Tibial nerve (tissue), 4 donors: Measurements from ENCODE around the gene PIK3R1. TPM values are rescaled to one million over a fixed set of nuclear protein-coding genes. Genes with fewer than 3 reads are reported as not detected.

Experiments
- DNase-seq, 2 donors: peaks; one replicate each; pipeline ENCODE4 v3.0.0-alpha.2; 2019; ENCODE audit warnings: low spot score in 2 of 2
- H3K27ac ChIP-seq, 4 donors: fragments of 200-600 bp; sonication (generic) in 3 of 4; one replicate each; pipeline ENCODE4 v1.5.1; 2017 to 2019; ENCODE audit warnings: mild to moderate bottlenecking in 1 of 4
- H3K27me3 ChIP-seq, 2 donors: fragments of 200-600 bp; sonication (generic) in 1 of 2; one replicate each; pipeline versions ENCODE4 v1.5.1 to v1.6.0; 2017 to 2019
- H3K36me3 ChIP-seq, 3 donors: fragments of 200-600 bp; sonication (generic); one replicate each; pipeline ENCODE4 v1.5.1; 2018 to 2019
- H3K4me1 ChIP-seq, 4 donors: fragments of 200-600 bp; sonication (generic) in 3 of 4; one replicate each; pipeline ENCODE4 v1.5.1; 2017 to 2019
- H3K4me3 ChIP-seq, 4 donors: fragments of 200-600 bp; sonication (generic) in 3 of 4; one replicate each; pipeline ENCODE4 v1.5.1; 2017 to 2019; ENCODE audit warnings: mild to moderate bottlenecking in 1 of 4, moderate library complexity in 1 of 4
- H3K9me3 ChIP-seq, 4 donors: fragments of 200-600 bp; sonication (generic) in 3 of 4; one replicate each; pipeline ENCODE4 v1.5.1; 2017 to 2019
- EP300 ChIP-seq, 2 donors: sonication (generic); formaldehyde crosslinking; IDR thresholded peaks; one replicate each; pipeline ENCODE4 v1.6.1; 2017; ENCODE audit warnings: antibody characterized with exemption in 2 of 2, mild to moderate bottlenecking in 1 of 2
- POLR2A ChIP-seq, 2 donors: fragments of 450-650 bp; IDR thresholded peaks; one replicate each; pipeline ENCODE4 v1.6.1; 2017; ENCODE audit warnings: antibody characterized with exemption in 2 of 2, mild to moderate bottlenecking in 2 of 2, moderate library complexity in 2 of 2
- WGBS, 2 donors: methylation state at CpG; one replicate each; pipeline ENCODE4 v1.1.5; 2018; 5-methylcytosine and 5-hydroxymethylcytosine counted together
- total RNA-seq, 4 donors: library from RNA; depleted of rRNA; stranded (reverse); fragments of >200 nt; gene quantifications; one replicate each; pipeline ENCODE4 v1.1.0, GENCODE V29; 2016
- TF ChIP-seq, protein P1 (sequence below), 5 experiments: fragments of 200-600 bp in 3 of 5; fragments of 450-650 bp in 2 of 5; sonication (generic) in 3 of 5; IDR thresholded peaks; one replicate each; pipeline ENCODE4 v1.5.1; 2016 to 2019; ENCODE audit warnings: antibody characterized with exemption in 5 of 5, mild to moderate bottlenecking in 3 of 5, moderate library complexity in 2 of 5

The PIK3R1 gene
- total RNA-seq, 4 donors from 2014 or later: 166 to 621 (median 433) TPM

DNA sequence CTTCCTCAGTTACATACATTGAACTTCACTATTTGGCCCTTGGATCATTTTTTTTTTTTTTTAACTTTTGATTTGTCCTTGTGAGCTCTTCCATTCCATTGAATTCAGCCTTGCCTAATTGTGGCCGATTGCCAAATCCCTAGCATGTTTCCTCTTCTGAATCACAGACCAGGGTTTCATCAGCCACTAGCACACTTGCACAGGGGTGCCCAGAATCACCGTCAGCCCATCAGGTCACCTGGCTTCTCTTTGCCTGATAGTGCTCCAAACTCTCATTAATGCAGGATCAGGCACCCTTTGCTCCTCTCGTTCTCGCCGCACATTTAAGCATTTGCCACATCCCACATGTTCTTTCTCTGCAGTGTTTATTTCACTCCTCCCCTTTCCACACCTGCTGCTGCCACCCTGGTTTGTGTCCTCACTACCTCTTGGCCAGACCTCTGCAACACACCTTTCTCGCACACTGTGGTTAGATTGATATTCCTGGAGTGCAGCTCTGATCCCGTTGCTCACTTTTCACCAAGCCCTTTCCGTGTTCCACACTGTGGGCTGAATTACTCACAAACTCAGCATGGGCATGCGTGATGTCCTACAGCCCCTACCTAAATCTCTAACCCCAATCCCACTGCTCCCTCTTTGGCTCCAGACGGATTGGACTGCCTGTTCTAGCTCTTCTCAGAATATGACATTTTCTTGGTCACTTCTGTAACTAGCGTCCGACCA, 9.8 kb downstream of the PIK3R1 start:
- Histone ChIP-seq H3K4me1 (peaks cover 0 to 94% (median 59%) of the 10 kb centered on the region in 4 donors), H3K4me3 (peak overlapping the region in 2 of 4 donors; percentile 11 to 28), H3K27ac (peak overlapping the region in 3 of 4 donors; percentile 51 to 80 (median 74)), H3K9me3 (no peaks in the 10 kb centered on the region), H3K36me3 (peaks cover 5 to 46% (median 6%) of the 10 kb centered on the region in 3 donors), H3K27me3 (no peaks in the 10 kb centered on the region)
- peak; percentile 36 to 82 for DNase-seq
- TF ChIP-seq, protein P1, sequence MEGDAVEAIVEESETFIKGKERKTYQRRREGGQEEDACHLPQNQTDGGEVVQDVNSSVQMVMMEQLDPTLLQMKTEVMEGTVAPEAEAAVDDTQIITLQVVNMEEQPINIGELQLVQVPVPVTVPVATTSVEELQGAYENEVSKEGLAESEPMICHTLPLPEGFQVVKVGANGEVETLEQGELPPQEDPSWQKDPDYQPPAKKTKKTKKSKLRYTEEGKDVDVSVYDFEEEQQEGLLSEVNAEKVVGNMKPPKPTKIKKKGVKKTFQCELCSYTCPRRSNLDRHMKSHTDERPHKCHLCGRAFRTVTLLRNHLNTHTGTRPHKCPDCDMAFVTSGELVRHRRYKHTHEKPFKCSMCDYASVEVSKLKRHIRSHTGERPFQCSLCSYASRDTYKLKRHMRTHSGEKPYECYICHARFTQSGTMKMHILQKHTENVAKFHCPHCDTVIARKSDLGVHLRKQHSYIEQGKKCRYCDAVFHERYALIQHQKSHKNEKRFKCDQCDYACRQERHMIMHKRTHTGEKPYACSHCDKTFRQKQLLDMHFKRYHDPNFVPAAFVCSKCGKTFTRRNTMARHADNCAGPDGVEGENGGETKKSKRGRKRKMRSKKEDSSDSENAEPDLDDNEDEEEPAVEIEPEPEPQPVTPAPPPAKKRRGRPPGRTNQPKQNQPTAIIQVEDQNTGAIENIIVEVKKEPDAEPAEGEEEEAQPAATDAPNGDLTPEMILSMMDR (IDR thresholded peaks at IDR 0.05): no peak
- TF ChIP-seq EP300 (IDR thresholded peaks at IDR 0.05): peak in 1 of 2 donors; percentile 22
- WGBS, 2 donors: 67 to 68% methylated on average over 12 of the region's 12 CpGs

DNA sequence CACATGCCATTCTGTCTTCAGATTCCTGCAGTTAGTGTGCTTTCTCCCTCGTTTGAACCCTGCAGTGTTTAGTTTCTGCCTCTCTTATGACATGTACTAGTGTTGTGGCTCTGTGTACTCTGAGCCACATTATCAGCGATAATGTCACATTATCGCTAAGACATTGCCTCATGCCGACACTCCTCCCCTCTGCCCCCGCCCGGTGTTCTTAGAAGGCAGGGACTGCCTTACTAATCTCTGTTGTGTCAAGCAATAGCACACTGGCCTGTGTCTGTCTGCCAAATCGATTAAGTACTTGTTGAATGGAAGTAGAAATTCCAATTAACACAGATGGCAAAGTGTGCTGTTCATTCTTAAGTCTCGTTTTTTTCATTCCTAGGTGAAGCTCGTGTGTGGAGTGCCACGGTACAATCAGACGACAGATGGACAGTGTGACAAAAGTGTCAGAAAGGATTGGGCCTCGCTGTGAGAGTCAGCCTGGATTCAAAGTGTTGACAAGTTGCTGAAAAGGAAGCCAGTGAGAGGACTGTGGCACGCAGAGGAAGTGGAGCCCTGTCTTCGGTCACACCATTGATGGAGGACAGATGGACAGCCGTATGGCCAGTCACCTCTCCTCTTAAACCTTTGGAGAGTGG, 10.5 kb downstream of the PIK3R1 start:
- TF ChIP-seq, protein P1 (IDR thresholded peaks at IDR 0.05): no peak
- TF ChIP-seq EP300 (IDR thresholded peaks at IDR 0.05) (no peak), POLR2A (IDR thresholded peaks at IDR 0.05) (no peak)

DNA sequence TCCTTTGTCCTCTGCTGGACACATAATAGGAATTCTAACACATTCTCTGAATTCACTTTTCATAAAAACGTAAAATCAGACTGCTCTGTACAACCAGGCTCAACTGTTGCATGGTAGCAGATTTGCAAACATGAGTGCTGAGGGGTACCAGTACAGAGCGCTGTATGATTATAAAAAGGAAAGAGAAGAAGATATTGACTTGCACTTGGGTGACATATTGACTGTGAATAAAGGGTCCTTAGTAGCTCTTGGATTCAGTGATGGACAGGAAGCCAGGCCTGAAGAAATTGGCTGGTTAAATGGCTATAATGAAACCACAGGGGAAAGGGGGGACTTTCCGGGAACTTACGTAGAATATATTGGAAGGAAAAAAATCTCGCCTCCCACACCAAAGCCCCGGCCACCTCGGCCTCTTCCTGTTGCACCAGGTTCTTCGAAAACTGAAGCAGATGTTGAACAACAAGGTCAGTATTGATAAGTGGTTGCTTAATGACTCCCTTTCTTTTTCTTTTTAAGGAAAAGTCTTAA, 11.1 kb downstream of the PIK3R1 start:
- H3K36me3 ChIP-seq: peaks cover 5 to 46% (median 6%) of the 10 kb centered on the region in 3 donors
- WGBS, 2 donors: 76 to 78% methylated on average over 8 of the region's 8 CpGs
- no peak overlapping the region for H3K4me3 ChIP-seq

More for the DNA sequence above, 10.5 kb downstream of the PIK3R1 start:
- Histone ChIP-seq H3K9me3 (no peaks in the 10 kb centered on the region), H3K27ac (peak overlapping the region in 3 of 4 donors; percentile 51 to 80 (median 74)), H3K4me1 (peaks cover 0 to 96% (median 64%) of the 10 kb centered on the region in 4 donors), H3K27me3 (no peaks in the 10 kb centered on the region), H3K36me3 (peaks cover 5 to 44% (median 6%) of the 10 kb centered on the region in 3 donors), H3K4me3 (peak overlapping the region in 1 of 4 donors; percentile 28)
- WGBS, 2 donors: 71 to 80% methylated on average over 15 of the region's 15 CpGs
- no peak for DNase-seq

DNA sequence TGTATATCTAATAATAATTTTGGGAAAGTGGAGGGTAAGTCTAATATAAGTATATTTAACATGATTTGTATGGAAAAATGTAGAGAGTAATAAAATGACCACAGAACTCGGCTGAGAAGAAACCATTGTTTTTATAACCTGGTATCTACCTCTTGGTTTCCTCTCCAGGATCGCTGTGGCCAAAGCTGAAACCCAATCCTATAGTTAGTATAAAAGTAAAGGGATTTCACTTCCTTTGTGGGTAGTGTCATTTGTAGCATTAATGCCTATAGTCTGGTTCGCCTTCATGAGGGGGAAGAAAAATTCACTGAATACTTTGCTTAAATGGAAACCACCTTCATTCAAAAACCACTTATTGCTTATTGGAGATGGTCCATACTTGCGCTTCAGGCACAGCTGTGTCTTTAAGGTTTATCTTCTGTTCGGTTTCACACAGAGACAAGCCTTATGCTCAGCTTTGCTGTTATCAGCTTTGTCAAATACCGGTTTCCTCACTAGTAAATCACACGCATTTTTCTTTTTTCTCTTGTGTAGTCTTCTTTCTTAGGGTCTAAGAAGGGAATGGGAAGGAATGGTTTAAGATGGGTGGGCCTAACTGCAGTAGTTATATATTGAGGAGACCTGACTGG, 12.1 kb downstream of the PIK3R1 start:
- no peak for TF ChIP-seq EP300 (IDR thresholded peaks at IDR 0.05)
- no peak overlapping the region for H3K4me3 ChIP-seq
- H3K27me3 ChIP-seq: no peaks in the 10 kb centered on the region
- no peak for DNase-seq
- peak overlapping the region in 2 of 4 donors; percentile 21 to 38 for H3K27ac ChIP-seq
- peaks cover 5 to 44% (median 6%) of the 10 kb centered on the region in 3 donors for H3K36me3 ChIP-seq
- 76 to 78% methylated on average over 7 of the region's 7 CpGs for WGBS, 2 donors
- peaks cover 0 to 99% (median 75%) of the 10 kb centered on the region in 4 donors for H3K4me1 ChIP-seq
- H3K9me3 ChIP-seq: no peaks in the 10 kb centered on the region

More for the DNA sequence above, 11.1 kb downstream of the PIK3R1 start:
- Histone ChIP-seq H3K27me3 (no peaks in the 10 kb centered on the region), H3K9me3 (no peaks in the 10 kb centered on the region), H3K4me1 (peaks cover 0 to 99% (median 69%) of the 10 kb centered on the region in 4 donors), H3K27ac (peak overlapping the region in 2 of 4 donors; percentile 5 to 80)
- no peak for DNase-seq
- TF ChIP-seq EP300 (IDR thresholded peaks at IDR 0.05) (no peak), POLR2A (IDR thresholded peaks at IDR 0.05) (no peak)
- TF ChIP-seq, protein P1 (IDR thresholded peaks at IDR 0.05): no peak

DNA sequence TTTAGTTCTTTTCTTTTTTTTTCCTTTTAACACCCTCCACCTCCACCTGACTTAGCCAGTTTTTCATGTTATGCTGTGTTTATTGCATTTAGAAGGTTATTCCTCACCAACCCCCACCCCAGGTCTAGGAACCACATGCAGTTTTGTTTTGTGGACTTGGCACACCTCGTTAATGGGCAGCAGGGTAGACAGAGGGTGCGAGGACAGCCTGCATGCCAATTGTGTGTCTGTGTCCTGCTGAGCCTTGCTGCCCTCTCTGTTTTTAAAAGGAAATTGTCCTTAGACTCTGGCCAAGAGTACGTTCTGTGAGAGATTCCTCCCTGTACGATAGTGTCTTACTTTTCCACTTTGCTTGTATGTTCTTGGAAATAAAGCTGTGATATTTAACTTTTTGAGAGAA, 13.9 kb downstream of the PIK3R1 start:
- no peak for TF ChIP-seq EP300 (IDR thresholded peaks at IDR 0.05)
- TF ChIP-seq, protein P1 (IDR thresholded peaks at IDR 0.05): no peak
- no peak for TF ChIP-seq POLR2A (IDR thresholded peaks at IDR 0.05)
- no peak for DNase-seq
- Histone ChIP-seq H3K27ac (peak overlapping the region in 1 of 4 donors; percentile 44), H3K36me3 (peaks cover 5 to 44% (median 6%) of the 10 kb centered on the region in 3 donors), H3K4me1 (peaks cover 3 to 100% (median 70%) of the 10 kb centered on the region in 4 donors), H3K9me3 (no peaks in the 10 kb centered on the region), H3K4me3 (peak overlapping the region in 1 of 4 donors; percentile 26), H3K27me3 (no peaks in the 10 kb centered on the region)
- 26 to 46% methylated on average over 4 of the region's 4 CpGs for WGBS, 2 donors
